D721Med (cell line): ENCODE data around the gene MAP1LC3B2.
"Not testable (repeated sequence)": the region's sequence is repeated elsewhere in the genome, so short reads cannot be mapped to it uniquely, and the experiment has no call there.

Experiments
- DNase-seq: peaks from one replicate; pipeline ENCODE4 v3.0.0; 2011; ENCODE audit warnings: low spot score; ENCODE audit not compliant: insufficient read length
- FAIRE-seq: peaks from 2 replicates; lab custom pipeline; 2011; peaks lifted over from hg19 to GRCh38; lab: Jason Lieb, UNC
- CTCF ChIP-seq: IDR thresholded peaks from 2 replicates; pipeline ENCODE4 v1.5.1; 2012; ENCODE audit warnings: mild to moderate bottlenecking, control low read depth; ENCODE audit not compliant: insufficient read depth; ENCODE audit errors: missing control alignments

The MAP1LC3B2 gene

GRCh38 chr12:116565963-116566362 is 6.8 kb downstream of the MAP1LC3B2 start:
- no peak for DNase-seq
- no peak for FAIRE-seq
- TF ChIP-seq CTCF, result no peak

GRCh38 chr12:116568203-116568602 is 9.0 kb downstream of the MAP1LC3B2 start:
- FAIRE-seq (no peak), DNase-seq (no peak)
- no peak for TF ChIP-seq CTCF

GRCh38 chr12:116571089-116571488 is 11.9 kb downstream of the MAP1LC3B2 start:
- no peak for FAIRE-seq
- no peak for DNase-seq
- TF ChIP-seq CTCF, result no peak

GRCh38 chr12:116573776-116574175 is 14.6 kb downstream of the MAP1LC3B2 start:
- no peak for DNase-seq

GRCh38 chr12:116575754-116576153 is 16.6 kb downstream of the MAP1LC3B2 start:
- DNase-seq, FAIRE-seq: not testable (repeated sequence)

More at GRCh38 chr12:116573776-116574175, 14.6 kb downstream of the MAP1LC3B2 start:
- FAIRE-seq, result no peak
- no peak for TF ChIP-seq CTCF

- DNase-seq (no peak), FAIRE-seq (no peak)
- TF ChIP-seq CTCF, result no peak
Observed at GRCh38 chr12:116577154-116577561, 18.0 kb downstream of the MAP1LC3B2 start.

- FAIRE-seq (no peak), DNase-seq (no peak)
- no peak for TF ChIP-seq CTCF
Observed at GRCh38 chr12:116578051-116578450, 18.9 kb downstream of the MAP1LC3B2 start.

GRCh38 chr12:116582610-116583009 is 23.4 kb downstream of the MAP1LC3B2 start:
- DNase-seq (no peak), FAIRE-seq (no peak)
- no peak for TF ChIP-seq CTCF
